ENCODE results near the gene AEBP1.

Gene AEBP1

DNA sequence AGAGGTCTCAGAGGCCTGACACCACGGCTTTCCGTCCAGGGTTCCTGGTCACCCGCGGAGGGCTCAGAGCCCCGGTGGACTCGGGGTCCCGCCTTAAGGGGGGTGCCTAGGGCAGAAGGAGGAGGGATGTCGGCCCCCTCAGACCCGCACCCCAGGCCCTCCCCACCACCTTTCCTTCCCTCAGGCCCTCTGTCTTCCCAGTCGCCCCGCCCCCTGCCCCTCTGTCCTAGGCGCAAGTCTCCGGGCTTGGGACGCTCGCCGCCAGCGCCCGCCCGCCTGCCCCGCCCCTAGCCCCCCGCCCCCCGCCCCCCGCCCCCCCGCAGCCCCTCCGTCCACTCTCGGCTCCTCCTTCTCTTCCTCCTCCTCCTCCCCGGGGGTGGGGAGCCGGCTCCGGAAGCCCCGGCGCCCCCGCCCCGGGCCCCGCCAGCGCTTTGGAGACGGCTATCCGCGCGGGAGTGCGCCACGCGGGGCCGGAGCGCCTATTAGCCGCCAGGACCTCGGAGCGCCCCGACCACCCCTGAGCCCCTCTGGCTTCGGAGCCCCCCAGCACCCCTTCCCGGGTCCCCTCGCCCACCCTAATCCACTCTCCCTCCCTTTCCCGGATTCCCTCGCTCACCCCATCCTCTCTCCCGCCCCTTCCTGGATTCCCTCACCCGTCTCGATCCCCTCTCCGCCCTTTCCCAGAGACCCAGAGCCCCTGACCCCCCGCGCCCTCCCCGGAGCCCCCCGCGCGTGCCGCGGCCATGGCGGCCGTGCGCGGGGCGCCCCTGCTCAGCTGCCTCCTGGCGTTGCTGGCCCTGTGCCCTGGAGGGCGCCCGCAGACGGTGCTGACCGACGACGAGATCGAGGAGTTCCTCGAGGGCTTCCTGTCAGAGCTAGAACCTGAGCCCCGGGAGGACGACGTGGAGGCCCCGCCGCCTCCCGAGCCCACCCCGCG is at the start of gene AEBP1:
Gene AEBP1, plus strand, starts transcription at position 423 of the 937 bp plus-strand sequence. Its CDS starts 321 bp downstream, at position 744.
- TF ChIP-seq, protein P1, sequence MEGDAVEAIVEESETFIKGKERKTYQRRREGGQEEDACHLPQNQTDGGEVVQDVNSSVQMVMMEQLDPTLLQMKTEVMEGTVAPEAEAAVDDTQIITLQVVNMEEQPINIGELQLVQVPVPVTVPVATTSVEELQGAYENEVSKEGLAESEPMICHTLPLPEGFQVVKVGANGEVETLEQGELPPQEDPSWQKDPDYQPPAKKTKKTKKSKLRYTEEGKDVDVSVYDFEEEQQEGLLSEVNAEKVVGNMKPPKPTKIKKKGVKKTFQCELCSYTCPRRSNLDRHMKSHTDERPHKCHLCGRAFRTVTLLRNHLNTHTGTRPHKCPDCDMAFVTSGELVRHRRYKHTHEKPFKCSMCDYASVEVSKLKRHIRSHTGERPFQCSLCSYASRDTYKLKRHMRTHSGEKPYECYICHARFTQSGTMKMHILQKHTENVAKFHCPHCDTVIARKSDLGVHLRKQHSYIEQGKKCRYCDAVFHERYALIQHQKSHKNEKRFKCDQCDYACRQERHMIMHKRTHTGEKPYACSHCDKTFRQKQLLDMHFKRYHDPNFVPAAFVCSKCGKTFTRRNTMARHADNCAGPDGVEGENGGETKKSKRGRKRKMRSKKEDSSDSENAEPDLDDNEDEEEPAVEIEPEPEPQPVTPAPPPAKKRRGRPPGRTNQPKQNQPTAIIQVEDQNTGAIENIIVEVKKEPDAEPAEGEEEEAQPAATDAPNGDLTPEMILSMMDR (IDR thresholded peaks at IDR 0.05; ENCODE audit: control insufficient read depth, extremely low read depth, insufficient read depth) = no peak
- no peak for DNase-seq (ENCODE audit: low read depth)
- H3K4me3 ChIP-seq (ENCODE audit: low read depth, low read length) = no peak within 1 kb of the TSS

- H3K4me3 ChIP-seq (ENCODE audit: low read depth, low read length) = no peak overlapping the region
- no peak for DNase-seq (ENCODE audit: low read depth)
- TF ChIP-seq, protein P1 (IDR thresholded peaks at IDR 0.05; ENCODE audit: control insufficient read depth, extremely low read depth, insufficient read depth) = no peak
Observed at GRCh38 chr7:44056681-44057080, 47.5 kb upstream of the AEBP1 start.

GRCh38 chr7:44057181-44057848 is 46.8 kb upstream of the AEBP1 start:
- TF ChIP-seq, protein P1 (IDR thresholded peaks at IDR 0.05; ENCODE audit: control insufficient read depth, extremely low read depth, insufficient read depth) = no peak
- H3K4me3 ChIP-seq (ENCODE audit: low read depth, low read length) = no peak overlapping the region
- DNase-seq (ENCODE audit: low read depth) = no peak

GRCh38 chr7:44057849-44058758 is 46.0 kb upstream of the AEBP1 start:
- no peak overlapping the region for H3K4me3 ChIP-seq (ENCODE audit: low read depth, low read length)
- DNase-seq (ENCODE audit: low read depth) = no peak
- TF ChIP-seq, protein P1 (IDR thresholded peaks at IDR 0.05; ENCODE audit: control insufficient read depth, extremely low read depth, insufficient read depth) = no peak

- H3K4me3 ChIP-seq (ENCODE audit: low read depth, low read length) = no peak overlapping the region
- DNase-seq (ENCODE audit: low read depth) = no peak
- TF ChIP-seq, protein P1 (IDR thresholded peaks at IDR 0.05; ENCODE audit: control insufficient read depth, extremely low read depth, insufficient read depth) = no peak
Observed at GRCh38 chr7:44058759-44059218, 45.4 kb upstream of the AEBP1 start.

Measured in LNCaP clone FGC (cell line).